Endodermal cell (in vitro differentiated cells): Measurements from ENCODE around the gene R3HDM4. TPM values are rescaled to one million over a fixed set of nuclear protein-coding genes. Genes with fewer than 3 reads are reported as not detected.
"Not testable (repeated sequence)": the region's sequence is repeated elsewhere in the genome, so short reads cannot be mapped to it uniquely, and the experiment has no call there.

Experiments used
- DNase-seq: peaks from one replicate; pipeline ENCODE4 v3.0.0-alpha.2; 2017
- H3K27ac ChIP-seq: 2 replicates; pipeline ENCODE4 v1.5.1; 2013; ENCODE audit warnings: mild to moderate bottlenecking, low read depth, low read length, moderate library complexity
- H3K27me3 ChIP-seq: 2 replicates; pipeline ENCODE4 v1.6.1; 2013; ENCODE audit warnings: mild to moderate bottlenecking, low read length, moderate library complexity; ENCODE audit not compliant: insufficient read depth, control insufficient read depth, poor library complexity, severe bottlenecking
- H3K36me3 ChIP-seq: 2 replicates; pipeline ENCODE4 v1.7.0; 2013; ENCODE audit warnings: mild to moderate bottlenecking, low read length, moderate library complexity; ENCODE audit not compliant: control insufficient read depth, insufficient read depth
- H3K4me1 ChIP-seq: one replicate; pipeline ENCODE4 v1.7.0; 2013; ENCODE audit warnings: low read length; ENCODE audit not compliant: control insufficient read depth, insufficient read depth
- H3K4me3 ChIP-seq: 2 replicates; pipeline ENCODE4 v1.5.1; 2013; ENCODE audit warnings: mild to moderate bottlenecking, low read length, moderate library complexity
- H3K9ac ChIP-seq: 2 replicates; pipeline ENCODE4 v1.6.1; 2013; ENCODE audit warnings: mild to moderate bottlenecking, low read length, moderate library complexity; ENCODE audit not compliant: poor library complexity, severe bottlenecking; ENCODE audit errors: extremely low read depth
- H3K9me3 ChIP-seq: 2 replicates; pipeline ENCODE4 v1.6.1; 2013; ENCODE audit warnings: mild to moderate bottlenecking, low read length, moderate library complexity; ENCODE audit not compliant: control insufficient read depth
- H3K27ac Mint-ChIP-seq: 2 replicates; pipeline ENCODE4 v1.8.0; 2020; ENCODE audit warnings: mixed read lengths
- H3K27me3 Mint-ChIP-seq: 2 replicates; pipeline ENCODE4 v1.8.0; 2021; ENCODE audit warnings: mild to moderate bottlenecking, mixed read lengths; ENCODE audit not compliant: insufficient read depth
- H3K36me3 Mint-ChIP-seq: 2 replicates; pipeline ENCODE4 v1.8.0; 2020; ENCODE audit warnings: low read depth, mixed read lengths
- H3K4me1 Mint-ChIP-seq: 2 replicates; pipeline ENCODE4 v1.8.0; 2020; ENCODE audit warnings: mixed read lengths
- H3K4me3 Mint-ChIP-seq: 2 replicates; pipeline ENCODE4 v1.8.0; 2020; ENCODE audit warnings: mild to moderate bottlenecking, moderate library complexity, mixed read lengths
- H3K9me3 Mint-ChIP-seq: 2 replicates; pipeline ENCODE4 v1.8.0; 2020; ENCODE audit warnings: mild to moderate bottlenecking, mixed read lengths
- CTCF ChIP-seq: fragments of 200-600 bp; sonication (generic); conservative IDR thresholded peaks from 2 replicates; pipeline ENCODE4 v1.5.0; 2021; ENCODE audit warnings: antibody characterized with exemption, mild to moderate bottlenecking
- WGBS, 2 experiments: methylation state at CpG; one replicate each; pipeline versions ENCODE4 v1.1.5 to v1.1.7; 2013; ENCODE audit warnings: missing lambda C conversion rate in 2 of 2, mixed read lengths in 1 of 2; ENCODE audit not compliant: insufficient coverage in 1 of 2, insufficient read length in 1 of 2; 5-methylcytosine and 5-hydroxymethylcytosine counted together
- total RNA-seq, 2 donors: library from RNA; stranded (reverse); fragmentation: NEBNext Ultra II Directional in 1 of 2; extraction: Animal tissue kit (Norgen Biotek cat#: 25700) in 1 of 2; gene quantifications; 2 replicates in 1 of 2; 3 replicates in 1 of 2; pipeline ENCODE4 v1.2.1, GENCODE V29; 2021

Gene R3HDM4
- total RNA-seq, 2 donors from 2014 or later, result 61.1 to 64.7 TPM

DNA sequence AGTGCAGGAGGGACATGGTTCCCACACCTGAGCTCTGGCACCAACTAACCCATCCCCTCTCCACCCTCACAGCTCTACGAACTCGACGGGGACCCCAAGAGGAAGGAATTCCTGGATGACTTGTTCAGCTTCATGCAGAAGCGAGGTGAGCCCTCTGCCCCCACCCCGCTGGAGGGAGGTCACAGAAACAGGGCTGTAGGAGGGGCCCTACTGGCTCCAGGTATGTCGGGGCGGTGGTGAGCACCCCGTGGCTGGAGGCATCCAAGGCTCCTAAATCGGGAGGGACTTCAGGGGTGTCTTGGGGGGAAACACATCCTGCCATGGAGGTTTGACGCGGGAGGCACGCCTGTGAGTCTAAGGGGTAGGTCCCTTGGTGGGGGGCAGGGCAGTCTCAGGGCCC is 47.0 kb upstream of the R3HDM4 start:
- H3K36me3 ChIP-seq, result peaks cover 45% of the 10 kb centered on the region
- no peak overlapping the region for H3K27ac ChIP-seq
- 71 to 72% methylated on average over 11 to 12 of the region's 12 CpGs for WGBS, 2 experiments

DNA sequence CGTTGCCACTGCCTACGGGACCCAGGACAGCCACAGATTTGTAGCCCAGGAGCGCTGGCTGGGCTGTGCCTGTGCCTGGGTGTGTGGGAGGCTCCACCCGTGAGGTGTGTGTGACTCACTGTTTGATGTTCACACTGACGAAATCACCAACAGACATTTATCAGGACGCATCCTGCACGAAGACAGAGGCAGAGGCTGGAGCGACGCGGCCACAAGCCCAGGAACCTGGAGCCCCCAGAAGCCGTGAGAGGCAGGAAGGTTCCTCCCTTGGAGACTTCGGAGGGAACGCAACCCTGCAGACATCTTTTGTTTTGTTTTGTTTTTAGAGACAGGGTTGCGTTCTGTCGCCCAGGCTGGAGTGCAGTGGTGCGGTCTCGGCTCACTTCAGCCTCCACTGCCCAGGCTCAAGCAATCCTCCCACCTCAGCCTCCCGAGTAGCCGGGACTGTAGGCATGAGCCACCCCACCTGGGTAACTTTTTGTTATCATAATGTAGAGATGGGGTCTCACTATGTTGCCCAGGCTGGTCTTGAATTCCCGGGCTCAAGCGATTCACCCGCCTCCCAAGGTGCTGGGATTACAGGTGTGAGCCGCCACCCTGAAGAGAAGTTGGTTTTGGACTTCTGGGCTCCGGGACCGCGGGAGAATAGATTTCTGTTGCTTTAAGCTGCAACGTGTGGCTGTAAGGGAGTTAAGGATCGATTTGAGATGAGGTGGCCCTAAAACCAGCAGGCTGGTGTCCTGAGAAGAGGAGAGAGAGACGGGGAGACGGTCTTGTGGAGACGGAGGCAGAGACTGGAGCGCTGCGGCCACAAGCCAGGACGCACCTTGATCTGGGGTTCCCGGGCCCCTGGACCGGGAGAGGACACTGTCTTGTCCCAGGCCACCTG is 46.2 kb upstream of the R3HDM4 start:
- 93 to 94% methylated on average over 32 to 36 of the region's 36 CpGs for WGBS, 2 experiments
- peaks cover 37% of the 10 kb centered on the region for H3K36me3 ChIP-seq
- H3K27ac ChIP-seq, result no peak overlapping the region
- DNase-seq, result no peak
- H3K9me3 Mint-ChIP-seq, result no peaks in the 10 kb centered on the region
- no peaks in the 10 kb centered on the region for H3K9me3 ChIP-seq
- H3K27ac Mint-ChIP-seq, result peak overlapping the region; percentile 82
- H3K4me1 ChIP-seq, result no peaks in the 10 kb centered on the region
- peaks cover 10% of the 10 kb centered on the region for H3K4me1 Mint-ChIP-seq
- no peaks in the 10 kb centered on the region for H3K27me3 Mint-ChIP-seq
- H3K27me3 ChIP-seq, result no peaks in the 10 kb centered on the region
- no peak overlapping the region for H3K4me3 Mint-ChIP-seq
- TF ChIP-seq CTCF, result no peak
- H3K4me3 ChIP-seq, result no peak overlapping the region
- H3K9ac ChIP-seq, result no peak overlapping the region
- peaks cover 41% of the 10 kb centered on the region for H3K36me3 Mint-ChIP-seq

More for the DNA sequence above, 47.0 kb upstream of the R3HDM4 start:
- H3K27me3 ChIP-seq, result no peaks in the 10 kb centered on the region
- H3K9ac ChIP-seq, result no peak overlapping the region
- peak; percentile 60 for TF ChIP-seq CTCF
- H3K4me1 ChIP-seq, result no peaks in the 10 kb centered on the region
- DNase-seq, result peak; percentile 87
- H3K4me3 Mint-ChIP-seq, result no peak overlapping the region
- peaks cover 49% of the 10 kb centered on the region for H3K36me3 Mint-ChIP-seq
- H3K4me3 ChIP-seq, result no peak overlapping the region
- H3K9me3 ChIP-seq, result peaks cover 4% of the 10 kb centered on the region
- H3K27ac Mint-ChIP-seq, result peak overlapping the region; percentile 30
- H3K9me3 Mint-ChIP-seq, result no peaks in the 10 kb centered on the region
- H3K27me3 Mint-ChIP-seq, result no peaks in the 10 kb centered on the region
- H3K4me1 Mint-ChIP-seq, result peaks cover 8% of the 10 kb centered on the region

GRCh38 chr19:957578-957977 is 44.6 kb upstream of the R3HDM4 start:
- not testable (repeated sequence) for H3K9ac ChIP-seq, H3K4me3 Mint-ChIP-seq, H3K27me3 Mint-ChIP-seq, DNase-seq, H3K9me3 ChIP-seq, H3K4me3 ChIP-seq, H3K27me3 ChIP-seq, H3K4me1 ChIP-seq, H3K9me3 Mint-ChIP-seq
- peak overlapping the region; percentile 76 for H3K27ac ChIP-seq
- peaks cover 29% of the 10 kb centered on the region for H3K36me3 ChIP-seq
- peaks cover 16% of the 10 kb centered on the region for H3K4me1 Mint-ChIP-seq
- H3K36me3 Mint-ChIP-seq, result peaks cover 30% of the 10 kb centered on the region
- 95 to 96% methylated on average over 7 to 9 of the region's 9 CpGs for WGBS, 2 experiments
- peak overlapping the region; percentile 86 for H3K27ac Mint-ChIP-seq
